Caco-2 (cell line): ENCODE measurements around the gene SFTPB. TPM values are rescaled to one million over a fixed set of nuclear protein-coding genes. Genes with fewer than 3 reads are reported as not detected.
"Not testable (repeated sequence)": the region's sequence is repeated elsewhere in the genome, so short reads cannot be mapped to it uniquely, and the experiment has no call there.

ENCODE experiments used
- BruUV-seq: library from RNA; stranded (reverse); fragments of 400-500 nt; replicated peaks from 2 replicates; lab custom pipeline; 2021; lab: Mats Ljungman, UMichigan
- CTCF ChIA-PET: fragments of 300-600 bp; sonication (Branson Sonifier 250); formaldehyde crosslinking; loops from one replicate; lab custom pipeline; 2022; ENCODE audit warnings: antibody characterized with exemption; lab: Charles Lee
- POLR2A ChIA-PET: fragments of 300-600 bp; sonication (Branson Sonifier 250); formaldehyde crosslinking; loops from one replicate; lab custom pipeline; 2022; ENCODE audit warnings: antibody characterized with exemption; lab: Charles Lee
- DNase-seq, 2 experiments: peaks; one replicate each; pipeline versions ENCODE4 v3.0.0 to v3.0.0-alpha.2; 2020 to 2022
- H3K27me3 ChIP-seq: replicated peaks from 2 replicates; pipeline ENCODE4 v1.6.0; 2011; ENCODE audit warnings: low read length; ENCODE audit not compliant: control insufficient read depth, insufficient read depth
- H3K36me3 ChIP-seq: 2 replicates; pipeline ENCODE4 v1.5.1; 2011; ENCODE audit warnings: low read length; ENCODE audit not compliant: control insufficient read depth, insufficient read depth
- H3K4me1 ChIP-seq: fragments of 250-450 bp; sonication (Bioruptor Pico); 2 replicates; pipeline ENCODE4 v1.5.1; 2020; ENCODE audit warnings: mild to moderate bottlenecking
- H3K4me3 ChIP-seq: 2 replicates; pipeline ENCODE4 v1.5.1; 2011; ENCODE audit warnings: low read depth, mild to moderate bottlenecking, control low read depth, low read length
- H3K9me3 ChIP-seq: fragments of 250-450 bp; sonication (Bioruptor Pico); 2 replicates; pipeline ENCODE4 v1.5.1; 2020; ENCODE audit warnings: mild to moderate bottlenecking, moderate library complexity
- H3K27ac Mint-ChIP-seq: one replicate; pipeline ENCODE4 v1.8.0; 2022; ENCODE audit warnings: mixed read lengths; ENCODE audit not compliant: unreplicated experiment
- H3K27me3 Mint-ChIP-seq: one replicate; pipeline ENCODE4 v1.8.0; 2022; ENCODE audit warnings: mixed read lengths; ENCODE audit not compliant: insufficient read depth, unreplicated experiment
- H3K36me3 Mint-ChIP-seq: one replicate; pipeline ENCODE4 v1.8.0; 2022; ENCODE audit warnings: mild to moderate bottlenecking, mixed read lengths; ENCODE audit not compliant: insufficient read depth, unreplicated experiment
- H3K4me1 Mint-ChIP-seq: one replicate; pipeline ENCODE4 v1.8.0; 2022; ENCODE audit warnings: low read depth, mixed read lengths; ENCODE audit not compliant: unreplicated experiment
- H3K4me3 Mint-ChIP-seq: one replicate; pipeline ENCODE4 v1.8.0; 2022; ENCODE audit warnings: mild to moderate bottlenecking, moderate library complexity, mixed read lengths; ENCODE audit not compliant: unreplicated experiment
- H3K9me3 Mint-ChIP-seq: one replicate; pipeline ENCODE4 v1.8.0; 2022; ENCODE audit warnings: mixed read lengths; ENCODE audit not compliant: unreplicated experiment
- CTCF ChIP-seq, 2 experiments: fragments of 200-600 bp in 1 of 2; IDR thresholded peaks; 1 replicate in 1 of 2; 2 replicates in 1 of 2; pipeline versions ENCODE4 v1.5.1 to v1.8.0; 2011 to 2022; ENCODE audit warnings: antibody characterized with exemption in 1 of 2, control low read depth in 1 of 2, inconsistent platforms in 1 of 2, low read depth in 1 of 2, low read length in 1 of 2, mild to moderate bottlenecking in 1 of 2, moderate library complexity in 1 of 2; ENCODE audit not compliant: insufficient read depth in 1 of 2, severe bottlenecking in 1 of 2, unreplicated experiment in 1 of 2
- intact Hi-C: fragments of 100-400 bp; cut with micrococcal nuclease; formaldehyde crosslinking; loops from one replicate; pipeline ENCODE4 v1.10.0; 2022; ENCODE audit not compliant: unreplicated experiment
- total RNA-seq: library from RNA; stranded (reverse); gene quantifications from 2 replicates; pipeline ENCODE4 v1.2.3, GENCODE V29; 2022

Gene SFTPB
- total RNA-seq, 1 experiment from 2014 or later, result not detected

GRCh38 chr2:85674417-85674816 is 6.4 kb upstream of the SFTPB start:
- BruUV-seq, result no TSS peak
- no peak overlapping the region for H3K4me3 ChIP-seq
- Mint-ChIP-seq H3K4me3 (no peak overlapping the region), H3K9me3 (no peaks in the 10 kb centered on the region), H3K27me3 (peaks cover 5% of the 10 kb centered on the region), H3K27ac (no peak overlapping the region), H3K36me3 (no peaks in the 10 kb centered on the region), H3K4me1 (no peaks in the 10 kb centered on the region)
- H3K4me1 ChIP-seq, result peaks cover 5% of the 10 kb centered on the region; the same call in 1 of the 2 replicates
- ChIA-PET POLR2A (no interaction called here), CTCF (no interaction called here)
- intact Hi-C loops, result no loop called here
- no peaks in the 10 kb centered on the region for H3K27me3 ChIP-seq
- no peaks in the 10 kb centered on the region for H3K36me3 ChIP-seq
- DNase-seq, result peak in 1 of 2 experiments; percentile 12
- no peak for TF ChIP-seq CTCF (IDR thresholded peaks at IDR 0.05; ENCODE audit: insufficient read depth in 1 of 2, low read depth in 1 of 2, low read length in 1 of 2, severe bottlenecking in 1 of 2, unreplicated experiment in 1 of 2)
- H3K9me3 ChIP-seq, result no peaks in the 10 kb centered on the region

- H3K4me3 Mint-ChIP-seq, result no peak overlapping the region
- no peaks in the 10 kb centered on the region; the same call in 1 of the 2 replicates for H3K4me1 ChIP-seq
- TF ChIP-seq CTCF (IDR thresholded peaks at IDR 0.05; ENCODE audit: insufficient read depth in 1 of 2, low read depth in 1 of 2, low read length in 1 of 2, severe bottlenecking in 1 of 2, unreplicated experiment in 1 of 2), result no peak
- CTCF ChIA-PET, result interaction anchor here (0.6 to 0.7 kb wide), 2 partner anchors 37 to 351 kb away, joined by 3 to 5 read pairs; no protein-coding TSS in a partner anchor
- H3K27ac Mint-ChIP-seq, result no peak overlapping the region
- H3K36me3 Mint-ChIP-seq, result no peaks in the 10 kb centered on the region
- no TSS peak for BruUV-seq
- POLR2A ChIA-PET, result interaction anchor here (0.5 kb wide), 1 partner anchor 18 kb away, joined by 3 read pairs; no protein-coding TSS in a partner anchor
- H3K4me1 Mint-ChIP-seq, result no peaks in the 10 kb centered on the region
- H3K36me3 ChIP-seq, result no peaks in the 10 kb centered on the region
- no peaks in the 10 kb centered on the region for H3K9me3 Mint-ChIP-seq
- peak in 1 of 2 experiments; percentile 18 for DNase-seq
- H3K9me3 ChIP-seq, result no peaks in the 10 kb centered on the region
- peaks cover 5% of the 10 kb centered on the region for H3K27me3 Mint-ChIP-seq
- intact Hi-C loops, result no loop called here
- H3K4me3 ChIP-seq, result no peak overlapping the region
- H3K27me3 ChIP-seq, result no peaks in the 10 kb centered on the region
These were observed 5.8 kb upstream of the SFTPB start for GRCh38 chr2:85673716-85674375.

GRCh38 chr2:85672456-85672855 is 4.5 kb upstream of the SFTPB start:
- no TSS peak for BruUV-seq
- TF ChIP-seq CTCF (IDR thresholded peaks at IDR 0.05; ENCODE audit: insufficient read depth in 1 of 2, low read depth in 1 of 2, low read length in 1 of 2, severe bottlenecking in 1 of 2, unreplicated experiment in 1 of 2), result no peak
- intact Hi-C loops, result no loop called here
- Histone ChIP-seq H3K9me3 (no peaks in the 10 kb centered on the region), H3K4me1 (no peaks in the 10 kb centered on the region), H3K4me3 (no peak overlapping the region), H3K36me3 (no peaks in the 10 kb centered on the region), H3K27me3 (no peaks in the 10 kb centered on the region)
- no peak overlapping the region for H3K4me3 Mint-ChIP-seq
- no peaks in the 10 kb centered on the region for H3K9me3 Mint-ChIP-seq
- H3K27me3 Mint-ChIP-seq, result peaks cover 5% of the 10 kb centered on the region
- H3K27ac Mint-ChIP-seq, result no peak overlapping the region
- H3K36me3 Mint-ChIP-seq, result no peaks in the 10 kb centered on the region
- CTCF ChIA-PET, result interaction anchor here (0.7 kb wide), 1 partner anchor 327 kb away, joined by 3 read pairs; no protein-coding TSS in a partner anchor
- POLR2A ChIA-PET, result no interaction called here
- peak in 1 of 2 experiments; percentile 6 for DNase-seq
- H3K4me1 Mint-ChIP-seq, result no peaks in the 10 kb centered on the region

DNA sequence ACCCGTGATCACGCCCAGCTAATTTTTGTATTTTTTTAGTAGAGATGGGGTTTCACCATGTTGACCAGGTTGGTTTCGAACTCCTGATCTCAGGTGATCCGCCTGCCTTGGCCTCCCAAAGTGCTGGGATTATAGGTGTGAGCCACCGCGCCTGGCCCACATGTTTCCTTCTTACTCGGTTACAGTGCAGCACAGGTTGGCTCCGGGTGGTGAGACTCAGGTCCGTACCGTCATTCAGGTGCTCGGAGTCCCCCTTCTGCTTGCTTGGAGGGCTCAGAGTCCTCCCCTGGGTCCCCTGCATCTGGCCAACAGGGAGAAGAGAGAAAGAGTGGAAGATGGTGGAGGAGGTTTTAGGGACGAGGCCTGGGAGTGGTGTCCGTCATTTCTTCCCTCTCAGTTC is 2.4 kb upstream of the SFTPB start:
- H3K27ac Mint-ChIP-seq, H3K9me3 Mint-ChIP-seq, H3K4me1 Mint-ChIP-seq, H3K36me3 ChIP-seq, POLR2A ChIA-PET, H3K4me3 Mint-ChIP-seq, H3K4me1 ChIP-seq, H3K27me3 Mint-ChIP-seq, H3K4me3 ChIP-seq, intact Hi-C loops, H3K27me3 ChIP-seq, BruUV-seq, H3K9me3 ChIP-seq, DNase-seq, H3K36me3 Mint-ChIP-seq: not testable (repeated sequence)
- CTCF ChIA-PET, result interaction anchor here (0.7 kb wide), 1 partner anchor 22 kb away, joined by 3 read pairs; no protein-coding TSS in a partner anchor
